Measurements from ENCODE around the gene DNAAF3. TPM values are rescaled to one million over a fixed set of nuclear protein-coding genes. Genes with fewer than 3 reads are reported as not detected.

Gene DNAAF3
- total RNA-seq, 4 donors from 2014 or later, result 0.71 to 10.3 (median 0.99) TPM

- intact Hi-C loops (cut with DNase I; ENCODE audit: low total_unique reads), result no loop called here
- no peak for DNase-seq (ENCODE audit: low spot score in 2 of 2)
- H3K4me3 ChIP-seq (ENCODE audit: low read depth, poor library complexity, severe bottlenecking), result no peak overlapping the region
- WGBS, 2 donors, result 51 to 63% methylated on average over 14 of the region's 14 CpGs
- TF ChIP-seq POLR2A (IDR thresholded peaks at IDR 0.05), result no peak
- no peak for TF ChIP-seq CTCF (IDR thresholded peaks at IDR 0.05)
Measured at GRCh38 chr19:55132453-55133129, 33.8 kb downstream of the DNAAF3 start.

DNA sequence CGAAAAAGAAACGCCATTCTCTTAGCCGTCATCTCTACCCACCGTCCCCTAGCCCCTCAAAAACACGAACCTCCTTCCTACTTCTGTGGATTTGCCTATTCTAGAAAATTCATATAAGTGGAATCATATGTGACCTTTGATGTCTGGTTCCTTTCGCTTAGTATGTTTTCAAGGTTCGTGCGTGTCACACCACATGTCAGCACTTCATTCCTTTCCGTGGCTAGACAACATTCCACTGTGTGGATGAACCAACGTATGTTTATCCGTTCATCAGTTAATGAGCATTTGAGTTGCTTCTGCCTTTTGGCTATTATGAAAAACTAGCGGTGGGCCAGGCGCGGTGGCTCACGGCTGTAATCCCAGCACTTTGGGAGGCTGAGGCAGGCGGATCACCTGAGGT lies 35.0 kb downstream of the DNAAF3 start:
- DNase-seq (ENCODE audit: low spot score in 2 of 2), result no peak
- 63 to 68% methylated on average over 16 of the region's 16 CpGs for WGBS, 2 donors
- no peak for TF ChIP-seq CTCF (IDR thresholded peaks at IDR 0.05)
- TF ChIP-seq POLR2A (IDR thresholded peaks at IDR 0.05), result no peak
- H3K4me3 ChIP-seq (ENCODE audit: low read depth, poor library complexity, severe bottlenecking), result no peak overlapping the region
- intact Hi-C loops (cut with DNase I; ENCODE audit: low total_unique reads), result no loop called here

DNA sequence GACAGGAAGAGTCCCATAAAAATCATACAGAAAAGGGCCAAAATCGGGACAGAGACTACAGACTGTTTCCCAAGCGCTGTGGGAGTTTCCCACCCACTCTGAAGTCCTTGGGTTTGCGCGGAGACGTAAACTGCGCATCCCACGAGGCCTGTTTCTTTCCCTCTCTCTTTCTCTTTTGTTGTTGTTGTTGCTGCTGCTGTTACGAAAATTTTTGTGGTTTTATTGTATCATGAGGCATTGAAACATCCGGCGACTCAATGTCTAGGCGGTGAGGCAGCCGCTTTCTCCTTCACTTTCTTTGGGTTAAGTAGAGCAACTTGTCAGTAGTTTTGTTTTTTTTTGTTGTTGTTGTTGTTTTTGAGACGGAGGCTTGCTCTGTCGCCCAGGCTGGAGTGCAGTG lies 47.4 kb downstream of the DNAAF3 start:
- no peak overlapping the region for H3K4me3 ChIP-seq (ENCODE audit: low read depth, poor library complexity, severe bottlenecking)
- no peak for TF ChIP-seq CTCF (IDR thresholded peaks at IDR 0.05)
- no peak for DNase-seq (ENCODE audit: low spot score in 2 of 2)
- intact Hi-C loops (cut with DNase I; ENCODE audit: low total_unique reads), result no loop called here
- WGBS, 2 donors, result 83 to 84% methylated on average over 14 of the region's 14 CpGs

- intact Hi-C loops (cut with DNase I; ENCODE audit: low total_unique reads), result no loop called here
- peak in 1 of 2 donors; percentile 55 for DNase-seq (ENCODE audit: low spot score in 2 of 2)
- H3K4me3 ChIP-seq (ENCODE audit: low read depth, poor library complexity, severe bottlenecking), result peak overlapping the region; percentile 28
- 22 to 24% methylated on average over 18 to 22 of the region's 22 CpGs for WGBS, 2 donors
- TF ChIP-seq POLR2A (IDR thresholded peaks at IDR 0.05), result no peak
- TF ChIP-seq CTCF (IDR thresholded peaks at IDR 0.05), result no peak
Measured at GRCh38 chr19:55118401-55118991, 47.9 kb downstream of the DNAAF3 start.

DNA sequence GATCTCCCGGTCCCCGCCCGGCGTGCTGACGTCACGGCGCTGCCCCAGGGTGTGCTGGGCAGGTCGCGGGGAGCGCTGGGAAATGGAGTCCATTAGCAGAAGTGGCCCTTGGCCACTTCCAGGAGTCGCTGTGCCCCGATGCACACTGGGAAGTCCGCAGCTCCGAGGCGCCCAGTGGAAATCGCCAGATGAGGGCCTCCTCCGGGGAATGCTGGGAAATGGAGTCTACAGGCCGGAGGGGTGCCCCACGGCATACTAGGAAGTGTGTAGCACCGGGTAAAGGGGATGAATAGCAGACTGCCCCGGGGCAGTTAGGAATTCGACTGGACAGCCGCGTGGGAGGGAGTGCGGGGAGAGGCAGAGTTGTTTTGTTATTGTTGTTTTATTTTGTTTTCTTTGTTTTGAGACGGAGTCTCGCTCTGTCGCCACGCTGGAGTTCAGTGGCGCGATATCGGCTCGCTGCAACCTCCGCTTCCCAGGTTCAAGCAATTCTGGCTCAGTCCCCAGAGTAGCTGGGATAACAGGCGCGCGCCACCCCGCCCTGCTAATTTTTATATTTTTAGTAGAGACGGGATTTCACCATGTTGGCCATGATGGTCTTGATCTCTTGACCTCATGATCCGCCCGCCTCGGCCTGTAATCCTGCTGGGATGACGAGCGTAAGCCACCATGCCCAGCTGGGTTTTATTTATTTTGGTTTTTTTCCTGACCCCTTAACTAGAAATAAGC lies 48.6 kb downstream of the DNAAF3 start:
- H3K4me3 ChIP-seq (ENCODE audit: low read depth, poor library complexity, severe bottlenecking), result peak overlapping the region; percentile 28
- DNase-seq (ENCODE audit: low spot score in 2 of 2), result peak; percentile 98 to 99
- 0 to 1% methylated on average over 34 to 42 of the region's 44 CpGs for WGBS, 2 donors
- no peak for TF ChIP-seq CTCF (IDR thresholded peaks at IDR 0.05)
- no peak for TF ChIP-seq POLR2A (IDR thresholded peaks at IDR 0.05)
- intact Hi-C loops (cut with DNase I; ENCODE audit: low total_unique reads), result no loop called here

All from lower leg skin (tissue), 4 donors.